TTC549 (cell line): ENCODE results near the gene HLA-DOB.

ENCODE experiments used
- FAIRE-seq: peaks from 2 replicates; lab custom pipeline; 2012; peaks lifted over from hg19 to GRCh38; lab: Jason Lieb, UNC

HLA-DOB gene

DNA sequence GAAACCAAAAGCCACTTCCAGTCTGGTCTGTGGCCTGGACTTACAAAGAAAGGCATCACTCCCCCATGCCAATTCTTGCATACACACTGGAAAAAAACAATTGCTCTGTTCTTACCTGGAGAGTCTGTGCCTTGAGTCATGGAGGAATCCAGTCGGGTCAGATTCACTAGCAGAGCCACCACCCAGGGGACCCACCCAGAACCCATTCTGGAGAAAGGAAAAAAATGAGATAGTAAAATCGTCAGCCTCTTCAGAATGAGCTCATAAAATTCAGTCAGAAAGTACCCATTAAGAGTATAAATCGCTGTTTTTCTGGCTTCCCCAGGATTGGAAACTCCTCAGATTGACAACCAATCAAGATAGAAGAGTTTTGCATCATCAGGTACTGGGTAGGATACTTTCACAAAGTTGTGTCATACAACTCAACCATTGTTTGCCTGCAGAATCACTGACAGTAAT, at the start of gene HLA-DOB:
Gene HLA-DOB (minus strand): TSS at position 257 of the 459 bp plus-strand sequence. CDS start 51 bp downstream, at position 206.
- peak; percentile 74 for FAIRE-seq

DNA sequence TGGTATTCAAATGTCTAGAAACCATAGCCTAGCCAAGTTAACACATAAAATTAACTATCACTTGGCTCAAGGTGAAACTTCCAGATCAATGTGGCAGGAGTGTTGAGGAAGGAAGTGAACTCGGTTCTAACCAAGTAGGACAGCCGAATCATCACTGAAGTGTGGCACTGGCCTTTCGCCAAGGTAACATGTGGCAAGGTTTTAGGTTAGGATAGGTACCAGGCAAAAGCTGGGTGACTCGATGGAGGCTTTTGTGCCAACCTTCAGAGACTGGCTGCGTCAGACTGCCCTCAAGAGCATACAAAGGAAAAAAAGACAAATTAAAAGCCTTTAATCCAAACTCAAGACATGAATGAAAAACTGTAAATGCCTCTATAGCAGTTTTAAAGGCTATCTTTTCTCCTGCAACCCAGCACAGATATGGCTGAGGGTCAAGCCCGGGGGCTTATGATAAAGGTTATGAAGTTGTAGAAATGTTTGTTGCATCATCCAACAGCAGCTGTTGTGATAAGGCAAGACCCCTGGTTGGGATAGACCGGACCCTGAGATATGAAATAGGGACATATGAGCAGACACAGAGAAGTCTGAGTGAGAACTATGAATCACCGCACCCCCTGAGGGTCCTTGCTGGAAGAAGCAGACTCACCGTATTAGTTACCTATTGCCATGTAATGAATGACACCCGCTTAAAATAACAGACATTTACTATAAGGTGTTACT, 49.1 kb upstream of the HLA-DOB start:
- FAIRE-seq = no peak

DNA sequence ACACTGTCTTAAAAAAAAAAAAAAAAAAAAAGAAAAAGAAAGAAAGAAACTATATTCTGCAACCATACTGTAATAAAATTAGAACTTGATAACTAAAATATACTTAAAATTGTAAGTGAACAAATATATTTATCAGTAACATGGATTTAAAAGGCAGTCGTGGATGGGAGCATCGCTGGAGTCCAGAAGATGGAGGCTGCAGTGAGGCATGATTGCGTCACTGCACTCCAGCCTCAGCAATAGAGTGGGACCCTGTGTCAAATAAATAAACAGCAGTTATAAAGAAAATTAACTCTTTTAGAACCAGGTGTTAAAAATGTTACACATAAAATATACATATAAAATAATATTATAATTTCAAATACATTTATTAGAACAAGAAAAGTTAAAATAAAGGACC, 45.9 kb upstream of the HLA-DOB start:
- no peak for FAIRE-seq

DNA sequence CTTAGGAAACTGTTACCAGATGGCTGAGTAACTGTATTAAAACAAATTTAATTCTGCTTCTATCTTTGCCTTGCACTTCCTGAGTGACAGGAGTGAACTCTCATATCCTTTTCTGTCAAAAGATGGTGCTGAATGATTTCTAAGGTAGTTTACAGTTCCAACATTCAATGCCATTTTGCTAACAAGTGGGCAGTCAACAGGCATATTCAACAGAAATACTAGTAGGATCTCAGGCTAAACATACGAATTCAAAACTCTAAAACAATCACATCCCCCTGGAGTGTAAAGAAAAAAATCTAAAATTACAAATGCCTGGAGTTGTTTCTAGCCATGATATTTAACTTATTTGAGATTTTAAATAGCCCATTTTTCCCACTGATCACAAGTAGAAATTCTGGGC, 43.9 kb upstream of the HLA-DOB start:
- no peak for FAIRE-seq

DNA sequence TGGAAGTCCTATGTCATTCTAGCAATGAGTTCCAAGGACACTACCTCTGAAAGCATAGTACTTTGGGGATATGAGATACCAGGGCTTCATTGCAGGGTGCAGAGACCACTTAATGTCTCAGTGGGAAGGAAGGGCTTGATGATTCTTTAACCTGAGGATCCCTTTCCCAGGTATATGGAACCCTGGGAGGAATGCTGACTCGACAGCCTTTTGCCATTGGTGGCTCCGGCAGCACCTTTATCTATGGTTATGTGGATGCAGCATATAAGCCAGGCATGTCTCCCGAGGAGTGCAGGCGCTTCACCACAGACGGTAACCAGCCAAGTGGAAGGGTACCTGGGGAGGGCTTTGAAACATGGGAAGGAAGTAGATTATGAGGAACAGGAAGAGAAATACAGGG, 41.4 kb upstream of the HLA-DOB start:
- no peak for FAIRE-seq

DNA sequence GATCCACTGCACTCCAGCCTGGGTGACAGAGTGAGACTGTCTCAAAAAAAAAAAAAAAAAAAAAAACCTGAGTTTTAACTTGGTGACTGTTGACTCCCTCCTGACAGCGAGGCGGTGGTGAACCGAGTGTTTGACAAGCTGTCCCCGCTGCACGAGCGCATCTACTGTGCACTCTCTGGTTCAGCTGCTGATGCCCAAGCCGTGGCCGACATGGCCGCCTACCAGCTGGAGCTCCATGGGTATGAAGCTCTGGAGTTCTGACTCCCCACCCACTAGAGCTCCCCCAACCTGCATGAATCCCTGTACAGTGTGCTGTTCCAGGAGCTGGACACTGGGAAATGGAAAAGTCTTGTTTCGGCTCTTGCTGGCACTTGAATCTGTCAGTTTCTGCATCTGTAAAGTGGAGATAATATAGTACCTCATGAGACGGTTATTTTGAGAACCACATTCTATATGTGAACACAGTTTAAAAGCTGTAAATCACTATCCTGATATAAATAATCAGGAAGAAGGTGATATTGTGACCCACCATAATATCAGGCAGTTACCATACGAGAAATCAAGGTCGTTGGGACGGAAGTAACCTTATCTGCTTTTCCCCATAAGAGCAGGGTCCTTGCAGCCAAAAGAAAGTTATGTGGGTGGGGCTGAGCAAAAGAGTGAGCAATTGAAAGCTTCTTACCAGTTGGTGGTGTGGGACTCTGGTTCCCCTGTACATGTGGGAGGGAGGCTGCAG, 40.5 kb upstream of the HLA-DOB start:
- FAIRE-seq = no peak

DNA sequence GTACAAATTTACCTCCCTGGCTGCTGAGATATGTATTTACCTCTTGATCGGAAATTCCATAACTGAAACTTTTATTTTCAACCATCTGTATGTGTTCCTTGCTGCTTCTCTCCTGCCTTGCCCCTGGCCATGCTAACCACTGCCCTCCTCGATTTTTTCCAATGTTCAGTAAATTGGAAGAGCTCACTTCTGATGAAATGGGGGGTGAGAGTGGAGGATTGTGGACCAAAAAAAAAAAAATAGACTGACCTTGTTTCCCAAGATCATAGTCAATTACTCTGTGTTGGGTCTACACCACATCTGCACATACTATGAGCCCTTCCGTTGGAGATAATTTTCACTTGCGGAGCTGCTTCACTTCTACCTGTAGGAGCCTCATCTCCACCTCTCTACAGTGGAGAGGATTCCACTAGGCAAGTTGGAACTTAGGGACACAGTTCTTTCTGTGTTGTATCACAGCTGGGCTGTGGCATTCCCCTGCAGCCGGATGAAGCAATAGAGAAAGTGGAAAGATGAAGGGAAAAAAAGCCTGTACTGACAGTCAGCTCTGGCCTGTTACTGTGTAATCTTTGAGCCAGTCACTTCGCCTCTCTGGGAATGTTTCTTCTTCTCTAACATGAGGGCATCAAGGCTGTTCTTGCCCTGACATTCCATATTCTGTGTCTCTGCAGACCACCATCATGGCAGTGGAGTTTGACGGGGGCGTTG, 38.8 kb upstream of the HLA-DOB start:
- no peak for FAIRE-seq

DNA sequence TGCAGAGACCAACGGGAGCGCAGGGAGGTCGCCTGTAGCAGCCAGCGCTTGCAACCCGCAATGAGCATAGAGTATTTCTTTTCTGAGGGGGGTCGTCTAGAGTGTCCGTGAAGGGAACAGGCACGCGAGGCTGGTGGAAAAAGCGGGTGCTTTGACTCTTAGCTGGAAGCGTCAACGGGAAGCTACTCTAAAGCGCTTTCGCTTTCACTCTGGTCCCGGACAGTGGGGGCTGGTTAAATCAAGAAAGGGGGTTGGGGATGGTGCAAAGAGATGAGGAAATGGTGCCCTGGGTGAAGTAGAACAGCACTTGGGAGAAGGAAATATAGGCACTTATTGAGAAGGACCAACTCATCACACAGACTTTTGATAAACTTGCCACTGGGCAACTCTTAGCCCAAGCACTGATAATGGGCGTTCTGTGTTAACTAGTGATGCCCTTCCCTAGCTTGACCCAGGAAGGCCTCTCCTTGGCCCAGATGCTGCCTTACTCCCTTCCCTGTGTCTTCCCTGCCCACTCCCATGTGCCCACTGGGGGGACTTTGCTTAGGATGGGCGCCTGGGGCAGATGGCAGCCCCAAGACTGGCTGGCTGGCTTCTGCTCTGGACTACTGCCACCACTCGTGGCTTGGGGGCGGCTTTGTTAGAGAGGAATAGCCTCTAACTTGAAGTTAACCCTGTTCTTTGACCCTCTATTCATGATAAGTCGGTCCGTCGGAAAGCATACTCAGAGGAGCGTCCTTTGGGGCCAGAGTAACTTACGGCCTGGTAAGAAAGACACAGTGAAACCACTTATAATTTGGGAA, 37.8 kb upstream of the HLA-DOB start:
- no peak for FAIRE-seq

DNA sequence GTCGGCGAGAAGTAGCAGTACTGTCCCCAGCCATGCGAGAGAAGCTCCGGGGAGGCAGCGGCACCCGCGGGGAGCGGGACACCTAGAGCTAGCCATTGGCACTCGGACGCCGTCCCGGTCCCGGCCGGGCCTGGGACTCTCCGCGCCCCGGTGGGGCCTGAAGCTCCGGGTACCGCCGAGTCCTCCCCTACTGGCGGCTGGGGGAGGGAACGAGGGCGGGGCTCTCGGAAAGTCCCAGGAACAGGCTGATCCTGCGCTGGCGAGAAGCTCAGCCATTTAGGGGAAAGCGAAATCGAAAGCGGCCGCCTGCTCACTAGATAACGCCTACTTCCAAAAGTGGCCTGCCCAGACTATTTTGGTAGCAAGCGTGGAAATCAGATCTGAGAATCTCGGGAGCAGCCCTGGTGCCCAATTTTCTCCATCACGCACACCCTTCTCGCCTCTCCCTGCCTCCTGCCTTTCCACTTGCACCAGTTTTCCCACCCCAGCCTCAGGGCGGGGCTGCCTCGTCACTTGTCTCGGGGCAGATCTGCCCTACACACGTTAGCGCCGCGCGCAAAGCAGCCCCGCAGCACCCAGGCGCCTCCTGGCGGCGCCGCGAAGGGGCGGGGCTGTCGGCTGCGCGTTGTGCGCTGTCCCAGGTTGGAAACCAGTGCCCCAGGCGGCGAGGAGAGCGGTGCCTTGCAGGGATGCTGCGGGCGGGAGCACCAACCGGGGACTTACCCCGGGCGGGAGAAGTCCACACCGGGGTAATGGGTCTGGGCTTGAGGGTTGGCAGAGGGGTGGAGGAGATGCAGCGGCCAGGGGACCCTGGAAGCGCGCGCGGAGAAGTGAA, 37.0 kb upstream of the HLA-DOB start, which contains the start of the genes PSMB9 and TAP1:
Gene PSMB9 (plus strand): TSS at position 652 of the 835 bp plus-strand sequence. CDS start 38 bp downstream, at position 690.
Gene TAP1 (minus strand): TSS at position 164 of the 835 bp plus-strand sequence. CDS start 68 bp downstream, at position 96.
- no peak for FAIRE-seq

DNA sequence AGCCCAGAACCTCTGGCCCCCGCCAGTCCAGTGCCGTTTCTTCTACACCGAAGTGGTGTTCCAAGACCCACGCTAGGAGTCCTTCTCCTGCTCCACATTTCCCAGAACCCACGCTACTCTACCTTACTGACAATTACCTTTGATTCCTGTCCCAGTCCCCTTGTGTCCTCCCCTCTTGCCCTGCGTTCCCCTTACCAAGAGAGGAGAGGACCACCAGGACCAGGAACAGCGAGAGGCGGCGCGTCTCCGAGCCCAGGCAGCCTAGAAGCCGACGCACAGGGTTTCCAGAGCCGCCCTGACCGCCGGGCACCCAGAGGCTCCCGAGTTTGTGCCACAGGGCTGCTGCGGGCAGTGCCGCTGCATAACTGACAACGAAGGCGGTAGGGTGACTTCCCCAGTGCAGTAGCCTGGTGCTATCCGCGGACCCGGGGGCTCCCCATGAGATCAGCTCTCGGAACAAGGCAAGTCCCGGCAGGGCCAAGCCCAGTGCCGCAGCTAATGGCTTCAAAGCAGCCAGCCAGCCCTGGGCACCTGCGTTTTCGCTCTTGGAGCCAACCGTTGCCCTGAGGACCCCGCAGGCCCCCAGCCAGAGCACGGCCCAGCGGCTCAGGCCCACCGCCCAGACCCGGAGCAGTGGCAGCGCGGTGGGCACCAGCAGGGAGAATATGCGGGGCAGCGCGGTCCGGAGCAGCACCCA, 36.2 kb upstream of the HLA-DOB start:
- FAIRE-seq = no peak

DNA sequence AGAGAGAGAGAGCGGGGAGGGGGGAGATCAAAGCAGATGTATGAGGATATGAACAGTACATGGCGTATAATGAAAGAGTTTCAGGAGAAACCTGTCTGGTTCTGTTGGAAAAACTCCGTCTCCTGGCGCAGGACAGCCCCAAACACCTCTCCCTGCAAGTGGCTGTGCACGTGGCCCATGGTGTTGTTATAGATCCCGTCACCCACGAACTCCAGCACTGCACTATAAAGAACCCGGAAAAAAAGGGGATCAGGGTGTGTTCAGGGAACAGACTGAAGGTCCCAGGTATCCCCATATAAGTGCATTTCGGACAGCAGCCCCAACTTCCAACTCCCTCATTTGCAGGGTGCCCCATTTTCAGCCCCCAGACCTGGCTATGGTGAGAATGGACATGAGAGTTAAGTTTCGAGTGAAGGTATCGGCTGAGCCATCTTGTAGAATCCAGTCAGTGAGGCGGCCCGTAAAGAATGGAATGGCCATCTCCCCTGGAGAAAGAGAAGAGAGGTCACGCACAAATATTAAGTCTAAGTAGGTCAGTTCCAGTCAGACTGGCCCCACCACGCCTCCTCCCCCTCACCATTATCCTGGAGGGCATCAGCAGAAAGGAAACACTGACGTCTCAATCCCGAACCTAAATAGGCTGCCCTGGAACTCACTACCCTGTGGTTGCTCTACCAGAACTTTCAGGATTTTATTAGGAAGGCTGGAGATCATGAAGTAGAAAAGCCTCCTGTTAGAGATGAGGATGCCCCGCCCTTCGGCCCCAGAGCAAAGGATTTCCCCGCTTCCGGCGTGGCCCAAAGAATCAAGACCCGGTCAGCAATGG, 35.4 kb upstream of the HLA-DOB start:
- FAIRE-seq = no peak

DNA sequence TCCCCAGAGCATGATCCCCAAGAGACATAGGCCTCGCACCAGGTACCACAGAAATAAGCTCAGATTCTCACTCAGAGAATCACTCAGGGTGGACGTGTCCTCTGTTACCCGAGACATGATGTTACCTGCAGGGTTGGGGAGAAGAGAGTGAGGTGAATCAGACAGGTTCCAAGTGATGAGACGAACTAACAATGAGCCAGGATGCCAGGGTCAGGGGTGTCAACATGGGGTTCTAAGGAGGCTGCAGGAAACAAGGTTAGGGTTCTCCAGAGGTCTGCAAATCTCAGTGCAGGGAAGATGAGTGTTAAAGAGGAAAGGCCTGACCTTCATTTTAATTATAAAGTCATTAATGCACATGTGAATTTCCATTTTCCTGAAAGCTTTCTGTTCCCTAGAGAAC, 34.2 kb upstream of the HLA-DOB start:
- FAIRE-seq = no peak

DNA sequence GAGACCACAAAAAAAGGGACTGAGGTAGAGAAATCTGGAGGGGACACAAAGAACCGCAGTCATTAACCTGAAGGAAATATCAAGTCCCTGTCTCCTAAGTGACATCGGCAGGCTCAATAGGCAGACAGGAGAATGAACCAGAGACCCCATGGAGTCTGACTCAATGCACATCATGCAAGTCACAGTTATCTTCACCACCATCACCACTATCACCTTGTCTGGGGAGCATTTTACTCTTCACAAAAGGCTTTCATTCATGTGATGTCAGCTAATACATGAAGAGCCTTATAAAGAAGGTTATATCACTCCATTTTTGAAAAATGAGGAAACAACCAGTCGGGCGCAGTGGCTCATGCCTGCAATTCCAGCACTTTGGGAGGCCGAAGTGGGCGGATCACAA, 32.3 kb upstream of the HLA-DOB start:
- FAIRE-seq = no peak

DNA sequence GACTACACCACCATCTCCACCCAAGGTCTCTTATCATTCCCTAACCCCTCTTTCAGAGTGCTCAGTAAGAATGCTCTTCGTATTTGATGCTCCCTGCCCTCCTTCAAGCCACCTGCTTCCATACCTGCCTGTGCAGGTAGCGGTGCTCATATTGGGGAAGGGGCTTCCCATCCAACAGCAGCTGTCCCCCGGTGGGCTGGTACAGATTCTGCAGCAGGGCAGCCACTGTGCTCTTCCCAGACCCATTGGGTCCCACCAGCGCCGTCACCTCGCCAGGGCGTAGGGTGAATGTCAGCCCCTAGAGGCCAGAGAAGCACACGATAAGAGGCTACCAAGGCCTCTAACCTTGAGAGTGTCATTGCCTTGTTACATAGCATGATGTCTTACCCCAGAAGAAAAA, 31.0 kb upstream of the HLA-DOB start:
- FAIRE-seq = no peak

DNA sequence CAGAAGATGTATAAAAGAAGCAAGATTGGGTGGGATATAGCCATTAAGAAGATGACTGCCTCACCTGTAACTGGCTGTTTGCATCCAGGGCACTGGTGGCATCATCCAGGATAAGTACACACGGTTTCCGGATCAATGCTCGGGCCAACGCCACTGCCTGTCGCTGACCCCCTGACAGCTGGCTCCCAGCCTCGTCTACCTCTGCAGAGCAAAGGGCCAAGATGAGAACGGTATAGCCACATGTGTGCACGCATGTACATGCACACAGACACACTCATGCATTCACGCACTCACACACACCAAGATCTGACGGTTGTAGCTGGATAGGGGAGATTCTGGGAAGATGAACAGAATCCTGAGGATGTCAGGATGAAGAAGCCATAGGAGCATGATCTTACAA, 30.2 kb upstream of the HLA-DOB start:
- FAIRE-seq = no peak

DNA sequence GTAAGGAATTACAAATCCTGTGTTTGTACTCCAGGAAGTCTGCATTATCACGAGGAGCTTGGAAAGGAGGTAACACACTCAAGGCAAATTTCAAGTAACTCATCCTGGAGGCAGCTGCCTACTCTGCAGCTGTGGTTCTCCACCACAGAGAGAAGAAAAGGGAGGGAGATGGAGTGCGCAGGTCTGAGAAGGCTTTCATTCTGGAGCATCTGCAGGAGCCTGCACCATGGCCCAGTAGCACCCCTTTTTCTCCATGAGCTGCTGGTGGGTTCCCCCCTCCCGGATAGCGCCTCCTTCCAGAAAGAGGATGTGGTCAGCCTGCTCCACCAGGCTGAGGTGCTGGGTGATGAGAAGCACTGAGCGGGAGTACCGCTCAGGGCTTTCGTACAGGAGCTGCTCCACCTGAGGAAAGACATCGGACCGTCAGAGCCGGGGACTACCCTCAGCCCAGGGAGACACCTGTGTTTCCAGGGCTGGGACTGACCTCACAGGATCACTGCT, 28.6 kb upstream of the HLA-DOB start:
- no peak for FAIRE-seq

DNA sequence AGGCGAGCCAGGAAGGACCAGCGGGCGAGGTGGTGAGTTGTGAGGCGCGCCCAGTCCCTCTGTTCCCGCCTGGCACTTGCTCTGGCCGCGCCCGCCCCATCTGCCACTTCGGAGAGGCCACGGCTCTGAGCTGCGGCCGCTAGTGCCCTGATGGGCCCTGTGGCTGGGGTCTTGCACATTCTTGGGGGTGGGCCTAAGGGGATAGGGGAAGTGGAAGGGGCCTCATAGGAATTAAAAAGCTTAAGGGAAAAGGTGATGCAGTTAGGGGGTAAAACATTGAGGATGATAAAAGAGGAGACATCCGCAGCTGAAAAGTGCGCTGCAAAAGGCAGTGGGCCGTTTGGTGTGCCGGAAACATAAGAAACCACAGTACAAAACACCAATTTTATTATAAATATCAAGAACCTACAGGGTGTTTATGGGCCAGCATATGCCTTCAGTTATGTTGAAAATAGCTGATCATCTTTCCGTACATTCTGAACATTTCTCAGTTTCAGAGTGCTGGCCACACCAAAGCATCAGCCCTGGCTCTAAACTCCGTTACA, 28.1 kb upstream of the HLA-DOB start:
- FAIRE-seq = no peak

DNA sequence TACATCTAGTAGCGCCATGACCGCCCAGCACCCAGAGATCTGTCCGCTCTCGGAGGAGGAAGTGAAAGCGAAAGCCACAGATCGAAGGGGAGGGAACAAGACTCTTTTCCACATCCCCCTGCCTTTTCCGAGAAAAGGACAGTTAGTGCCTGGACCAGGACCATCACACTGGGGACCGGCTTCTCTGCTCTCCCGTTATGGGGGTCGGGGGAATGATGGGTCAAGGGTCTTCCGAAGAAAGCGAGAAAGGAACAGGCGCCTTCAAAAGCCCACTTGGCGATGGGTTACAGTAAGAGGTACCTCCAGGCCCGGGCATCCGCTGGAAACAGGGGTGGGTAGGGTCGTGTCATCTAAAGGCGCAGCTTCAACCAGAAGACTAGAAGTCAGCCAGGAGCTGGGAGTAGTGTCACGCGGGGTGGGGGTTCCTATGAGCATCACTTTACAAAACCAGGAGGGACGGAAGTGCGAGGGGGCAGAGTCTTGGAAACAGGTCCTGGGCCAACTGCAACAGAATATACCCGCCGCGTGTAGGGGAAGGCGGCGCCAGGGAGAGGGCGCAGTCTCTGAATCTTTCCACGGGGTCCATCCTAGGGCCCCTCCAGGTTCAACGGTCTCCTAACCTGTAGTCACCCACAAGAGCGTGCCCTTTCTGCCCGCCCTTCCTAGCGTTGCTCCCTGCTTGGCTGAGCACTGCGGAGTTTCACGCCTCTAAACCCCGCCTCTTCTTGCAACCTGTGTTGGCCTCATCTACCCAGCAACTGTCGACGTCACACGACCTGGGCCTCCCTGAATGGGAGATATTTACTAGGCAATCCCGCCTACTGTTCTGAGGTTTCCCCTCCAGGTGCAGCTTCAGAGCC, 27.4 kb upstream of the HLA-DOB start, which contains the start of gene PSMB8:
Gene PSMB8 (minus strand): TSS at position 69 of the 860 bp plus-strand sequence. CDS start 51 bp downstream, at position 18.
- FAIRE-seq = no peak
